Kidney epithelial cell (primary cell): ENCODE results near the gene TRIM26. TPM values are rescaled to one million over a fixed set of nuclear protein-coding genes. Genes with fewer than 3 reads are reported as not detected.

Experiments
- DNase-seq: peaks from one replicate; pipeline ENCODE4 v3.0.0-alpha.2; 2010; ENCODE audit warnings: low read depth
- H3K27me3 ChIP-seq: 2 replicates; pipeline ENCODE4 v1.6.0; 2011; ENCODE audit warnings: low read length; ENCODE audit not compliant: control insufficient read depth, insufficient read depth
- H3K36me3 ChIP-seq: 2 replicates; pipeline ENCODE4 v1.5.1; 2011; ENCODE audit warnings: low read length; ENCODE audit not compliant: control insufficient read depth, insufficient read depth
- H3K4me3 ChIP-seq: 2 replicates; pipeline ENCODE4 v1.5.1; 2011; ENCODE audit warnings: low read depth, mild to moderate bottlenecking, control low read depth, low read length
- CTCF ChIP-seq: IDR thresholded peaks from 2 replicates; pipeline ENCODE4 v1.5.1; 2011; ENCODE audit warnings: mild to moderate bottlenecking, moderate library complexity, low read length, control low read depth, inconsistent platforms; ENCODE audit not compliant: insufficient read depth, poor library complexity, severe bottlenecking
- total RNA-seq: library from RNA; depleted of rRNA; stranded (reverse); fragments of >200 nt; gene quantifications from 2 replicates; pipeline ENCODE4 v1.2.3, GENCODE V29; 2015

Gene TRIM26
- total RNA-seq, 1 donor from 2014 or later = 42.0 TPM

GRCh38 chr6:30196376-30196775 is 16.8 kb downstream of the TRIM26 start:
- no peak overlapping the region for H3K4me3 ChIP-seq

GRCh38 chr6:30195951-30196350 is 17.3 kb downstream of the TRIM26 start:
- Histone ChIP-seq H3K27me3 (no peaks in the 10 kb centered on the region), H3K36me3 (peaks cover 4% of the 10 kb centered on the region), H3K4me3 (no peak overlapping the region)
- DNase-seq = no peak
- TF ChIP-seq CTCF = no peak

More at GRCh38 chr6:30196376-30196775, 16.8 kb downstream of the TRIM26 start:
- no peaks in the 10 kb centered on the region for H3K27me3 ChIP-seq
- no peak for DNase-seq
- H3K36me3 ChIP-seq = peaks cover 4% of the 10 kb centered on the region
- TF ChIP-seq CTCF = no peak

GRCh38 chr6:30194797-30195690 is 18.2 kb downstream of the TRIM26 start:
- no peak overlapping the region for H3K4me3 ChIP-seq
- H3K27me3 ChIP-seq = no peaks in the 10 kb centered on the region
- DNase-seq = no peak
- peaks cover 4% of the 10 kb centered on the region for H3K36me3 ChIP-seq
- TF ChIP-seq CTCF = no peak

- H3K4me3 ChIP-seq = no peak overlapping the region
- DNase-seq = no peak
- no peaks in the 10 kb centered on the region for H3K36me3 ChIP-seq
- H3K27me3 ChIP-seq = no peaks in the 10 kb centered on the region
- no peak for TF ChIP-seq CTCF
These were observed 21.1 kb downstream of the TRIM26 start for GRCh38 chr6:30192076-30192475.

- Histone ChIP-seq H3K36me3 (no peaks in the 10 kb centered on the region), H3K4me3 (no peak overlapping the region), H3K27me3 (no peaks in the 10 kb centered on the region)
- DNase-seq = no peak
- TF ChIP-seq CTCF = no peak
These were observed 24.7 kb downstream of the TRIM26 start for GRCh38 chr6:30188541-30188940.
